ENCODE results near the gene FADS6.
"Not testable (repeated sequence)": the region's sequence is repeated elsewhere in the genome, so short reads cannot be mapped to it uniquely, and the experiment has no call there.

FADS6 gene

GRCh38 chr17:74882517-74883240 is 10.8 kb downstream of the FADS6 start:
- no peak for DNase-seq

- DNase-seq, result no peak
These were observed 12.4 kb downstream of the FADS6 start for GRCh38 chr17:74881073-74881472.

GRCh38 chr17:74879308-74879707 is 14.1 kb downstream of the FADS6 start:
- DNase-seq, result no peak

- no peak for DNase-seq
These were observed 14.8 kb downstream of the FADS6 start for GRCh38 chr17:74878658-74879057.

GRCh38 chr17:74877592-74878548 is 15.6 kb downstream of the FADS6 start:
- DNase-seq, result no peak

GRCh38 chr17:74875977-74876593 is 17.3 kb downstream of the FADS6 start:
- no peak for DNase-seq

GRCh38 chr17:74875155-74875976 is 18.1 kb downstream of the FADS6 start:
- DNase-seq, result no peak

- DNase-seq, result no peak
These were observed 18.8 kb downstream of the FADS6 start for GRCh38 chr17:74874615-74875037.

GRCh38 chr17:74873874-74874614 is 19.4 kb downstream of the FADS6 start:
- DNase-seq, result no peak

GRCh38 chr17:74873037-74873873 is 20.2 kb downstream of the FADS6 start:
- DNase-seq, result peak; percentile 100

GRCh38 chr17:74872313-74873036 is 21.0 kb downstream of the FADS6 start, which contains the start of gene FDXR:
TSS of gene FDXR (minus strand) at chr17:74872994. CDS start at chr17:74872944, 50 bp downstream.
- no peak for DNase-seq

GRCh38 chr17:74871356-74872076 is 21.9 kb downstream of the FADS6 start:
- no peak for DNase-seq

- no peak for DNase-seq
These were observed 22.9 kb downstream of the FADS6 start for GRCh38 chr17:74870512-74870911.

GRCh38 chr17:74870028-74870427 is 23.4 kb downstream of the FADS6 start:
- DNase-seq, result not testable (repeated sequence)

- no peak for DNase-seq
These were observed 24.6 kb downstream of the FADS6 start for GRCh38 chr17:74868908-74869255.

GRCh38 chr17:74868251-74868907 is 25.1 kb downstream of the FADS6 start:
- no peak for DNase-seq

- no peak for DNase-seq
These were observed 27.1 kb downstream of the FADS6 start for GRCh38 chr17:74866198-74866835.

GRCh38 chr17:74865504-74866197 is 27.8 kb downstream of the FADS6 start:
- no peak for DNase-seq

Data from NCI-H2081 treated with DMSO at 0.1 percent for 48 hours (cell line).